NB4 (cell line): ENCODE results near the gene CORO1C.
"Not testable (repeated sequence)": the region's sequence is repeated elsewhere in the genome, so short reads cannot be mapped to it uniquely, and the experiment has no call there.

ENCODE experiments used
- CTCF ChIP-seq: IDR thresholded peaks from one replicate; pipeline ENCODE4 v1.5.1; 2012; ENCODE audit warnings: low read depth, low read length
- MAX ChIP-seq: IDR thresholded peaks from 2 replicates; pipeline ENCODE4 v1.6.1; 2011; ENCODE audit warnings: low read depth, low read length
- MYC ChIP-seq: IDR thresholded peaks from 2 replicates; pipeline ENCODE4 v1.6.1; 2011; ENCODE audit warnings: low read depth, low read length
- POLR2A ChIP-seq: IDR thresholded peaks from 2 replicates; pipeline ENCODE4 v1.6.1; 2011; ENCODE audit warnings: mild to moderate bottlenecking; ENCODE audit not compliant: insufficient read length; ENCODE audit errors: extremely low read depth

GRCh38 chr12:108656247-108656646 is 75.1 kb downstream of the CORO1C start:
- not testable (repeated sequence) for TF ChIP-seq CTCF, MAX, POLR2A, MYC
